Mesenchymal stem cell (in vitro differentiated cells and primary cell): ENCODE results near the gene MAL.

Source experiments
- DNase-seq: peaks from one replicate; pipeline ENCODE4 v3.0.0-alpha.2; 2013
- H2AFZ ChIP-seq: one replicate; pipeline ENCODE4 v1.6.1; 2013; ENCODE audit warnings: low read depth, mild to moderate bottlenecking, control low read depth, inconsistent platforms, low read length, moderate library complexity
- H2AK5ac ChIP-seq: 2 replicates; pipeline ENCODE4 v1.6.1; 2013; ENCODE audit warnings: low read length, moderate library complexity, mild to moderate bottlenecking, inconsistent platforms; ENCODE audit not compliant: severe bottlenecking
- H2BK120ac ChIP-seq: one replicate; pipeline ENCODE4 v1.6.1; 2013; ENCODE audit warnings: low read depth, mild to moderate bottlenecking, inconsistent platforms, low read length, moderate library complexity
- H2BK12ac ChIP-seq, 2 experiments: one replicate each; pipeline ENCODE4 v1.6.1; 2013; ENCODE audit warnings: inconsistent platforms in 2 of 2, low read length in 2 of 2, mild to moderate bottlenecking in 2 of 2, moderate library complexity in 2 of 2, control low read depth in 1 of 2
- H2BK15ac ChIP-seq: one replicate; pipeline ENCODE4 v1.6.1; 2013; ENCODE audit warnings: mild to moderate bottlenecking, low read depth, inconsistent platforms; ENCODE audit not compliant: poor library complexity, severe bottlenecking
- H2BK5ac ChIP-seq: 2 replicates; pipeline ENCODE4 v1.6.1; 2013; ENCODE audit warnings: low read depth, mild to moderate bottlenecking, low read length, control low read depth, inconsistent platforms; ENCODE audit not compliant: poor library complexity, severe bottlenecking
- H3K14ac ChIP-seq, 2 experiments: one replicate each; pipeline ENCODE4 v1.6.1; 2013; ENCODE audit warnings: inconsistent platforms in 2 of 2, low read length in 2 of 2, control low read depth in 1 of 2, mild to moderate bottlenecking in 1 of 2, moderate library complexity in 1 of 2
- H3K18ac ChIP-seq, 2 experiments: one replicate each; pipeline ENCODE4 v1.6.1; 2013; ENCODE audit warnings: inconsistent platforms in 2 of 2, low read length in 2 of 2, control low read depth in 1 of 2, low read depth in 1 of 2, mild to moderate bottlenecking in 1 of 2
- H3K23ac ChIP-seq, 2 experiments: one replicate each; pipeline ENCODE4 v1.6.1; 2013; ENCODE audit warnings: inconsistent platforms in 2 of 2, low read length in 2 of 2, mild to moderate bottlenecking in 2 of 2, moderate library complexity in 2 of 2, control low read depth in 1 of 2
- H3K27ac ChIP-seq: 2 replicates; pipeline ENCODE4 v1.5.1; 2013; ENCODE audit warnings: mild to moderate bottlenecking, moderate library complexity, low read length, control low read depth, inconsistent platforms; ENCODE audit not compliant: poor library complexity, severe bottlenecking
- H3K27me3 ChIP-seq, 2 experiments: 2 replicates each; pipeline versions ENCODE4 v1.6.1 to v1.7.0; 2013; ENCODE audit warnings: low read length in 2 of 2, mild to moderate bottlenecking in 2 of 2, moderate library complexity in 2 of 2, control low read depth in 1 of 2, inconsistent platforms in 1 of 2; ENCODE audit not compliant: control insufficient read depth in 1 of 2, insufficient read depth in 1 of 2
- H3K36me3 ChIP-seq, 2 experiments: 2 replicates each; pipeline versions ENCODE4 v1.6.1 to v1.7.0; 2013; ENCODE audit warnings: low read length in 2 of 2, control low read depth in 1 of 2, inconsistent platforms in 1 of 2, low read depth in 1 of 2, mild to moderate bottlenecking in 1 of 2; ENCODE audit not compliant: insufficient read depth in 2 of 2, control insufficient read depth in 1 of 2
- H3K4ac ChIP-seq, 2 experiments: one replicate each; pipeline ENCODE4 v1.6.1; 2013; ENCODE audit warnings: inconsistent platforms in 2 of 2, low read length in 2 of 2, mild to moderate bottlenecking in 2 of 2, moderate library complexity in 2 of 2, control low read depth in 1 of 2, low read depth in 1 of 2
- H3K4me1 ChIP-seq: 2 replicates; pipeline ENCODE4 v1.6.1; 2013; ENCODE audit warnings: low read depth, low read length, control low read depth; ENCODE audit not compliant: control insufficient read depth, insufficient read depth
- H3K4me2 ChIP-seq: 2 replicates; pipeline ENCODE4 v1.6.1; 2013; ENCODE audit warnings: low read length, mild to moderate bottlenecking, inconsistent platforms; ENCODE audit not compliant: poor library complexity, severe bottlenecking
- H3K4me3 ChIP-seq, 2 experiments: 2 replicates each; pipeline versions ENCODE4 v1.5.1 to v1.7.0; 2013; ENCODE audit warnings: low read length in 2 of 2, mild to moderate bottlenecking in 2 of 2, control low read depth in 1 of 2, low read depth in 1 of 2; ENCODE audit not compliant: insufficient read depth in 1 of 2
- H3K79me1 ChIP-seq: replicated peaks from 2 replicates; pipeline ENCODE4 v1.6.1; 2013; ENCODE audit warnings: mild to moderate bottlenecking, control low read depth, low read length, inconsistent platforms; ENCODE audit not compliant: poor library complexity, severe bottlenecking
- H3K9ac ChIP-seq: 2 replicates; pipeline ENCODE4 v1.7.0; 2013; ENCODE audit warnings: mild to moderate bottlenecking, low read length, moderate library complexity
- H3K9me3 ChIP-seq: 2 replicates; pipeline ENCODE4 v1.7.0; 2013; ENCODE audit warnings: mild to moderate bottlenecking, low read length; ENCODE audit not compliant: control insufficient read depth
- H4K8ac ChIP-seq: one replicate; pipeline ENCODE4 v1.6.1; 2013; ENCODE audit warnings: inconsistent platforms, mild to moderate bottlenecking, low read length, moderate library complexity
- H4K91ac ChIP-seq: one replicate; pipeline ENCODE4 v1.6.1; 2013; ENCODE audit warnings: mild to moderate bottlenecking, low read length, inconsistent platforms
- WGBS: methylation state at CpG from one replicate; pipeline ENCODE4 v1.1.7; 2013; ENCODE audit warnings: mixed read lengths; 5-methylcytosine and 5-hydroxymethylcytosine counted together

The MAL gene

GRCh38 chr2:94997981-94998930, 27.3 kb upstream of the MAL start:
- 92% methylated on average over 52 of the region's 54 CpGs for WGBS
- Histone ChIP-seq H4K91ac (no peak overlapping the region), H3K27ac (no peak overlapping the region), H3K4ac (no peak overlapping the region), H3K4me1 (peaks cover 4% of the 10 kb centered on the region), H3K79me1 (no peaks in the 10 kb centered on the region), H2BK12ac (no peak overlapping the region), H3K4me3 (no peak overlapping the region), H3K14ac (no peak overlapping the region), H3K23ac (no peak overlapping the region), H2BK120ac (no peak overlapping the region), H2AFZ (no peak overlapping the region), H3K9ac (no peak overlapping the region), H3K4me2 (no peak overlapping the region), H3K27me3 (peaks cover 3 to 73% of the 10 kb centered on the region in 2 experiments), H3K36me3 (no peaks in the 10 kb centered on the region), H4K8ac (no peak overlapping the region), H2BK5ac (no peak overlapping the region), H3K9me3 (no peaks in the 10 kb centered on the region), H3K18ac (no peak overlapping the region), H2BK15ac (no peak overlapping the region), H2AK5ac (no peak overlapping the region)
- DNase-seq, result no peak

GRCh38 chr2:94999431-94999883, 26.1 kb upstream of the MAL start:
- DNase-seq, result no peak
- no peak overlapping the region for H2BK12ac ChIP-seq
- peaks cover 4% of the 10 kb centered on the region for H3K4me1 ChIP-seq
- H3K36me3 ChIP-seq, result no peaks in the 10 kb centered on the region
- no peak overlapping the region for H2AK5ac ChIP-seq
- H3K18ac ChIP-seq, result no peak overlapping the region
- no peak overlapping the region for H3K4me3 ChIP-seq
- H2BK15ac ChIP-seq, result no peak overlapping the region
- H2BK5ac ChIP-seq, result no peak overlapping the region
- no peak overlapping the region for H4K91ac ChIP-seq
- H3K9ac ChIP-seq, result no peak overlapping the region
- H3K14ac ChIP-seq, result no peak overlapping the region
- no peak overlapping the region for H2AFZ ChIP-seq
- H3K27ac ChIP-seq, result no peak overlapping the region
- no peak overlapping the region for H4K8ac ChIP-seq
- no peak overlapping the region for H3K23ac ChIP-seq
- H3K4me2 ChIP-seq, result no peak overlapping the region
- H3K79me1 ChIP-seq, result no peaks in the 10 kb centered on the region
- H3K27me3 ChIP-seq, result peaks cover 3 to 66% of the 10 kb centered on the region in 2 experiments
- WGBS, result 83% methylated on average over 7 of the region's 7 CpGs
- no peaks in the 10 kb centered on the region for H3K9me3 ChIP-seq
- H2BK120ac ChIP-seq, result no peak overlapping the region
- H3K4ac ChIP-seq, result no peak overlapping the region

- H3K36me3 ChIP-seq, result no peaks in the 10 kb centered on the region
- H2BK15ac ChIP-seq, result no peak overlapping the region
- H3K4me1 ChIP-seq, result no peaks in the 10 kb centered on the region
- no peaks in the 10 kb centered on the region for H3K9me3 ChIP-seq
- H3K23ac ChIP-seq, result no peak overlapping the region
- no peak for DNase-seq
- no peaks in the 10 kb centered on the region for H3K79me1 ChIP-seq
- WGBS, result 53% methylated on average over 4 of the region's 5 CpGs
- no peak overlapping the region for H3K4me3 ChIP-seq
- H3K4ac ChIP-seq, result no peak overlapping the region
- no peak overlapping the region for H2AK5ac ChIP-seq
- H3K27ac ChIP-seq, result no peak overlapping the region
- no peak overlapping the region for H3K18ac ChIP-seq
- H4K8ac ChIP-seq, result no peak overlapping the region
- no peak overlapping the region for H4K91ac ChIP-seq
- H2BK5ac ChIP-seq, result no peak overlapping the region
- no peak overlapping the region for H2BK120ac ChIP-seq
- H3K14ac ChIP-seq, result no peak overlapping the region
- no peak overlapping the region for H3K4me2 ChIP-seq
- H2BK12ac ChIP-seq, result no peak overlapping the region
- H2AFZ ChIP-seq, result no peak overlapping the region
- H3K9ac ChIP-seq, result no peak overlapping the region
- peaks cover 3 to 60% of the 10 kb centered on the region in 2 experiments for H3K27me3 ChIP-seq
These were observed 24.4 kb upstream of the MAL start for GRCh38 chr2:95001051-95001562.

- H3K14ac ChIP-seq, result no peak overlapping the region
- 64% methylated on average over 1 of the region's 2 CpGs for WGBS
- H3K4ac ChIP-seq, result no peak overlapping the region
- H3K36me3 ChIP-seq, result no peaks in the 10 kb centered on the region
- H3K4me2 ChIP-seq, result no peak overlapping the region
- H3K23ac ChIP-seq, result no peak overlapping the region
- no peak overlapping the region for H2BK15ac ChIP-seq
- no peaks in the 10 kb centered on the region for H3K9me3 ChIP-seq
- no peak overlapping the region for H2AK5ac ChIP-seq
- H3K18ac ChIP-seq, result no peak overlapping the region
- peaks cover 3 to 57% of the 10 kb centered on the region in 2 experiments for H3K27me3 ChIP-seq
- no peak overlapping the region for H4K8ac ChIP-seq
- no peak overlapping the region for H3K4me3 ChIP-seq
- no peak overlapping the region for H4K91ac ChIP-seq
- H3K4me1 ChIP-seq, result peaks cover 1% of the 10 kb centered on the region
- no peak overlapping the region for H2BK120ac ChIP-seq
- DNase-seq, result no peak
- no peaks in the 10 kb centered on the region for H3K79me1 ChIP-seq
- H3K27ac ChIP-seq, result no peak overlapping the region
- H3K9ac ChIP-seq, result no peak overlapping the region
- no peak overlapping the region for H2AFZ ChIP-seq
- no peak overlapping the region for H2BK12ac ChIP-seq
- H2BK5ac ChIP-seq, result no peak overlapping the region
These were observed 23.8 kb upstream of the MAL start for GRCh38 chr2:95001701-95002100.
